HG03103 (cell line): ENCODE data around the gene MYH7B.

Experiments used
- ATAC-seq: cut with Tn5 transposase; IDR thresholded peaks from one replicate; pipeline ENCODE4 v1.9.1; 2021; ENCODE audit warnings: low read depth; ENCODE audit not compliant: unreplicated experiment

MYH7B gene

GRCh38 chr20:34955231-34956040, at the start of gene MYH7B, which contains the start of gene GSS:
TSS of gene MYH7B (plus strand) at chr20:34955868. CDS start at chr20:34978006, 22,138 bp downstream.
TSS of gene GSS (minus strand) at chr20:34955806. CDS start at chr20:34951852, 3,954 bp downstream.
- ATAC-seq, result peak; percentile 81

DNA sequence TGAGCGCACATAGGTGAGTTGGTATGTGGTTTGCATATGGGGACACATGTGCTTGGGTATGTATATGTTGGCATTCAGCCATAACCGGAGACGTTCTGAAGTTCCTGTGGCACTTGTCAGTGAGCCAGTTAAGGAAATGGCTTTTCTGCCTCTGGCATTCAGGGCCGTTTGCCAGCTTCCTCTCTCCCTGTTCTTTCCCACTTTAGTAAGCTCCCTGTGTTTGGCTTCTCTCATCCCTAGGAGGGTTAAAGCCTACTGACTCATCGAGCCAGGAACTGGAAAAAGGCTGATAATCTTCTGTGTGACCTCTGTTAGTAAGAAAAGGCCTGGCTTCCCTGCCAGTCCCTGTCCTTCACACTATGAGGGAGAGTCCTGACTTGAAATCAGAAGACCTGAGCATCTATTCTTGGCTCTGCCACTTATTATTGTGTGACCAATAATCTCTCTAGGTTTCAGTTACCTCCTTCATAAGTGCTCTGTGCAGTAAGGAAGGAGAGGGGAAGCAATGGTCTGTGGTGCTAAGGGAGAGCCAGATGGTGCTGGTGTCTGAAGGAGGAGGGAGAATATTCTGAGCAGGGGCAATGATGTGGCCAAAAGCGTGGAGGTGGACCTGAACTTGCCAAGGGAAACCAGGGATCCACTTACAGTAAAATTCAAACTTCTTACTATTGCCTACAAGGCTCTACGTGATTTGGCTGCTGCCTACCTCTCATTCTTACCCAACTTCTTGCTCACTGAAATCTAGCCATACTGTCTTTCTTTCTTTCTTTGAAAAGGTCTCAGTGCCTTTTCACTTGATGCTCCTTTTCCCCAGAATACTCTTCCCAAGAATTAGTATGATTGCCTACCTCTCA, 47.8 kb upstream of the MYH7B start:
- ATAC-seq, result no peak

- no peak for ATAC-seq
Observed at GRCh38 chr20:34915131-34915530, 40.5 kb upstream of the MYH7B start.

DNA sequence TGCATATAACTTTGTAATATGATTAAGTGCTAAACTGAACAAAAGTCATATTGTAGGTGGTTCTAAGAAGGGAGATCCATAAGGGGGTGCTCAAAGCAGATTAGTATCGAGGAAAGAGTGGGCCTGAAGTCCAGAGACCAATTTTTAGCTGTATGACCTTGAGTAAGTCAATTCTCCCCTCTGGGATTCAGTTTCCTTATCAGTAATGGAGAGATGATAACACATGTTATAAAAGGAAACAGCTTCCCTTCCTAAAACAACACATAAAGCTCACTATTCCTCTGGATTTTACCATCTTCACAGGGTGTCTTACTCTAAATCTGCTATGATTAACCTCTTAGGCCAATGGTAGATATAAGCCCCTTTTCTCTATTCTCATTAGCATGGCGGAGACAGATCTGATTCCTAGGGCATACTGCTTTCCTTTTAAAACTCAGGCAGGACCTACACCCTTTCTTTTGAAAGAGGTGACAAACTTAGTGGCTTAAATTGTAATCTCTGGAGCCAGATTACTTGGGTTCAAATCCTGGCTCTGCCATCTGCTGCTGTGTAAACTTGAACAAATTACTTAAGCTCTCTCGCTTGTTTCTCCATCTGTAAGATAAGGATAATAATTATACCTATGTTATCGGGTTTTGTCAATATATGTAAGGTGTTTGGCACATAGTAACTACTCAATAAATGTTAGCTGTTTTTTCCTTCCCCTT, 39.8 kb upstream of the MYH7B start:
- no peak for ATAC-seq

DNA sequence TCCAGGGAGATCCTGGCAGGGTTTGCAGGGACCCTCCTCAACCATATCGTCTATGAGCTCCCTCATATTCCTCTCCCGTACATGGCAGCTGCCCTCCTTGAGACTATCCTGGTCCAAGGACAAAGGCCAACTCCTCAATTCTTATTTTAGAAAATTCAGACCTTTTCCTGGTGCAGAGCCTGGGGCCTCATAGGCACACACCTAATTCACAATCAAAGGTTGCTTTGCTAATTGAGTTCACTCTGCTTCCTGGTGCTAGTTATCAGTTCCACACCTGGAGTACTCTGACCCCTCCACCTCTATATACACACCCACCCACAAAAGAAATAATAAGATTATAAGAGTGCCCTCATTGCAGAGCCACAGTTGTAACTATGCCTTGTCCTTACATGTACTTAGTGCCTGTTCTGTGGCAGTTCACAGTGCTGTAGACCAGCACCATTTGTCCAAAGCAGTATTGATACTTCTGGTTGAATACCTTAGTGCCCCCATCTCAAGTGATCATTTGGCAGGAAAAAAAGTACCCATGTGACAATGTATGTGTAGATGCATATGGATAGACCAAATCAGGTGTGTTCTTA, 38.8 kb upstream of the MYH7B start:
- no peak for ATAC-seq

- ATAC-seq, result no peak
Observed at GRCh38 chr20:34920055-34920454, 35.6 kb upstream of the MYH7B start.

GRCh38 chr20:34921436-34921835, 34.2 kb upstream of the MYH7B start:
- no peak for ATAC-seq

DNA sequence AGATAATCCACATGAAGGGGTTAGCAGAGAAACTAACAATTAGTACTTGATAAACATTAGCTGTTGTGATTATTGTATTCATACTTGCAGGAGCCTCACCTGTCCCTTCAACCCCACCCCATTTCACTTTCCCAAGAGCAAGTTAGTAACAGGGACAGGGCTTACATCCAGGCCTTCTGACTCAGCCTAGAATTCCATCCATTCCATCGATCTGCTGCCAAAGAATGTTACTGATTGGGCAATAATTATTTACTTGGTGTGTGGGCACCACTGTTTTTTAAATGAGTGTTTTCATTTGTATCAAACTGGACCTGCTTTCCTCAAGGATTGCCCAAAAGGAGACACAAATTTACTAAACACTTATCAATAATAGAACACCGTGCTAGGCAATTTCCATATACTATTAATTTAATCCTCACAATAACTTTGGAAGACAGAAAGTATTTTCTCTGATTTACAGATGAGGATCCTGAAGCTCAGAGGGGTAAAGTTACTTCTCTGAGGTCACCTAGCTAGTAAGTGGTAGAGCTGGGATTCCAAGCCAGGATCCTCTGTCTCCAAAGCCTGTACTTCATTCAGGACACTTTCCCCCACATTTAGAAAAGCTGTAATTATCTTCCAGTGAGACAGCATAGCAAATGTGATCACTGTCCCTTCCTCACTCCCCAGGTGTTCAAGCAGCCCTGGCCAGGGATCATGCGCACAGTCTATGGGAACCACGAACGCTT, 32.9 kb upstream of the MYH7B start:
- ATAC-seq, result no peak

GRCh38 chr20:34923414-34923813, 32.3 kb upstream of the MYH7B start:
- no peak for ATAC-seq

DNA sequence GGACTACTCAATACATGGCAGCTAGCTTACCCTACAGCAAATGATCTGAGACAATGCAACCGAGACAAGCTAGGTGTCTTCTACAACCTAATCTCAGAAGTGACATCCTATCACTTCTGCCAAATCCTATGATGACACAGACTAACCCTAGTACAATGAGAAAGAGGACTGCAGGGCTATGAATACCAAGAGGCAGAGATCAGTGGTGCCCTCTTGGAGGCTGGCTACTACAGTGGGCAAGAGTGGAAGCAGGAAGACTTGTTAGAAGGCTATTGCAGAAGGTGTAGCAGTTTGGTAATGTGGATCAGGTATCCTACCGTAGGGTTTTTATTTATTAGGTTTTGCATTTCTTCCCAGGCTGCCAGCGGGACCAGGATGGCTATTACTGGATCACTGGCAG, 30.3 kb upstream of the MYH7B start:
- ATAC-seq, result no peak

DNA sequence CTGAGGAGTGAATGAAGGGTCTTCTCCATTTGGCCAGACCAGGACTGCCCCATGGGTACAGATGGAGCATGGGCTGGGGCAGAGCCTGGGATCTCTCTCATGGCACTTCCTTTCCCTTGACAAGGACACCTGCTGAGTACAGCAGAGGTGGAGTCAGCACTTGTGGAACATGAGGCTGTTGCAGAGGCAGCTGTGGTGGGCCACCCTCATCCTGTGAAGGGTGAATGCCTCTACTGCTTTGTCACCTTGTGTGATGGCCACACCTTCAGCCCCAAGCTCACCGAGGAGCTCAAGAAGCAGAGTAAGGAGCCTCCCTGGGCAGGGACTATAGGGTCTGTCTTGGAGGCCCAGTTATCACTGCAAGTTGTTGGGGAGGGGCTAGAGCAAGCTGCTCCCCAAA, 29.7 kb upstream of the MYH7B start:
- no peak for ATAC-seq

DNA sequence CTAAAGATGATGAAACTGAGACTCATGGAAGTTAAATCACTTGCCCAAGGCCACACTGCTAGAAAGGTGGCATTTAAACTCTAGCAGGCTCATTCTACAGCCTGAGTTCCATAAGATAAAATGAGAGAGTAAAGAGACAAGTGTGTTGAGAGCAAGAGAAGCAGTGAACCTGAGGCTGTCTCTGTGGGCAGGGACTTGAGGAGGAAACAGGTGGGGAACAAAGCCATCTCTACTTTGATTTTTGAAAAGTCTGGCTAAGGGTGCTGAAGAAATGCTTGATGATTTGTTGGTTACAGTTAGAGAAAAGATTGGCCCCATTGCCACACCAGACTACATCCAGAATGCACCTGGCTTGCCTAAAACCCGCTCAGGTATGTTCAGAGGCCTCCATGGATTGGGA, 29.1 kb upstream of the MYH7B start:
- ATAC-seq, result no peak

- no peak for ATAC-seq
Observed at GRCh38 chr20:34927736-34928135, 27.9 kb upstream of the MYH7B start.

DNA sequence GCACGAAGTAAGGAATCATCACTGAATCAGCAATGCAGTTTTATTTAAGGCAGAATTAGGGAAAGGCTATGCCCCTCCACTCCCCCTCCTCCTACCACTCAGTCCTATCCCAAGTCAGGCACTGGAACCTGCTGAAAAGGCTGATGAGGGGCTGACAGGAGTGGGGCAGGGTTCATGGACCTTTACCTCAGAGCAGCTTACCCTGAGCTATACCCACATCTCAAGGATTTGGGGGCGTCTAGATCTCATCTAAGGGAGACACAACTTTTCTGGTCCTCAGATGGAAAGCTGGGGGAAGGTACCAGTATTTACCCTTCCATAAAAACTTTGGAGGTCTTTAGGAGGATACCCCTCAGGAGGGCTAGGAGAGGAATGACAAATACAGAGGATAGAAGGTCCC, 27.3 kb upstream of the MYH7B start:
- ATAC-seq, result no peak

DNA sequence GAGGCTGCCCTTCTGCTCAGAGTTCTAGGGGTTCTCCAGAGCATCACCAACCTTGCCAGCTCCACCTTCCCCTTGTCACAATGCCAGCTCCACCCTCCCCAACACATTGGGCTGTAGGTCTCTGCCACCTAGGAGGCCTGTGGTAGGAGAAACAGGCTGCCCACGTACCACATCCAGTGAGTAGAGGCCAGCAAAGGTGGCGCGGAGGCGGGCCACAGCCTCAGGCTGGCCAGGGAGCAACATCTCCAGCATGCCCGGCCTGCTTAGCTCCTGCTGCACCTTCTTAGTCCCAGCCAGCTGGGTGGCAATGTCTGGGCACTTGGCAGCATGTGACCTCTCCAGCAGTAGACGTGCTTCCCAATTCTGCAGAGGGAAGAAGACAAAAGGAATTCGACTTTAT, 23.9 kb upstream of the MYH7B start:
- ATAC-seq, result no peak

- no peak for ATAC-seq
Observed at GRCh38 chr20:34938466-34939163, 17.1 kb upstream of the MYH7B start.

GRCh38 chr20:34940081-34940481, 15.6 kb upstream of the MYH7B start:
- ATAC-seq, result no peak

- ATAC-seq, result no peak
Observed at GRCh38 chr20:34941226-34941625, 14.4 kb upstream of the MYH7B start.

DNA sequence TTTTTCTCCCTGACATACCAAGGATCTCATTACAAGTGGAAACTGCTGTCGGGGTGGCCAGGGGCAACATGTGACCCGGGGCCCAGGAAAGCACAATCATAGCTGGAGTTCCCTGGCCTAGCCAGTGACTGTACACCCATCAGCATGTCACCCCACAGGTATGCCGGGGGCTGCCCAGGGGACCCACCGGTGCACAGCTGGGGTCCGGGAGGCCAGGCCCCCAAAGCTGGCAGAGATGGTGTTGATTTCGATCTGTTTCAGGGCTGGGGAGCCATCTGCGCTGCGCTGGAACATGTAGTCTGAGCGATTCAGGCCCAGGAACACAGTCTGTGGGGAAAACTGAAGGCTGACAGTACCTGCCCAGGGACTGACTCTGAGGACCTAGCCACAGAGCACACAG, 13.4 kb upstream of the MYH7B start:
- ATAC-seq, result no peak
